ENCODE measurements around the gene ELP6.
A peak's percentile ranks its signal among the peaks of the same experiment; 100 is the strongest.
"Not testable (repeated sequence)": the region's sequence is repeated elsewhere in the genome, so short reads cannot be mapped to it uniquely, and the experiment has no call there.

ELP6 gene

DNA sequence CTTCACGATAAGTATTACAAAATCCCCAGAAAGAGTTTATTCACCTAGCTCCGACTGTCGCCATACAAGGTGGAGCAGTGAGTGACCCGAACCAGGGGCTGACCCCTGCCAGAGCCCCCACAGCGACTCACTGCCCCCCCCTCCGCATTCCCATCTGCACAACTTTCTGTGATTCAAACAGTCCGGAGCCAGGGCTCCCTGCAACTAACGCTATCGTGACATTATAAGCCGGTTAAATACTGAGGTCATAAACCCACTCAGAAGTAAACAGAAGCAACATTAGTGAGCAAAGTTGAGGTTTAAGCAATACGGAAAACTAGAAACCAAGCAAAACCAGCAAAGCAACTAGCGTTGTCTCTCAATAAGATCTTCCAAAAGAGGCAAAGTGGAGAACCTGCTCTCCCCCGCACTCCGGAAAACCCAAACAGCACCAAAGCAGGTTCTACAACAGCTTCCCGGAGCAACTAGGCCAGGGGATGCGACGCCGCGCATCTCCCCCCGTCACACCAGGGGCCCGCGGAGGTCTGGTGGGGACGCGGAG lies 38.4 kb downstream of the ELP6 start:
- H3K9ac ChIP-seq (ENCODE audit: low read length in 5 of 5), result peak overlapping the region; percentile 78 to 93 (median 88)
- no peaks in the 10 kb centered on the region for H3K27me3 ChIP-seq (ENCODE audit: control insufficient read depth in 5 of 5, insufficient read depth in 4 of 5, low read length in 5 of 5)
- H3K9me3 ChIP-seq (ENCODE audit: control insufficient read depth in 5 of 5, low read length in 5 of 5), result no peaks in the 10 kb centered on the region
- no peaks in the 10 kb centered on the region for H3K36me3 ChIP-seq (ENCODE audit: control insufficient read depth in 5 of 5, insufficient read depth in 5 of 5, low read length in 5 of 5)
- H3K4me3 ChIP-seq (ENCODE audit: low read depth in 1 of 5, low read length in 5 of 5), result peak overlapping the region; percentile 70 to 95 (median 91)
- peaks cover 0 to 26% (median 24%) of the 10 kb centered on the region in 5 donors for H3K4me1 ChIP-seq (ENCODE audit: control insufficient read depth in 5 of 5, insufficient read depth in 5 of 5, low read length in 5 of 5)
- H3K27ac ChIP-seq (ENCODE audit: low read depth, low read length), result peak overlapping the region; percentile 86

DNA sequence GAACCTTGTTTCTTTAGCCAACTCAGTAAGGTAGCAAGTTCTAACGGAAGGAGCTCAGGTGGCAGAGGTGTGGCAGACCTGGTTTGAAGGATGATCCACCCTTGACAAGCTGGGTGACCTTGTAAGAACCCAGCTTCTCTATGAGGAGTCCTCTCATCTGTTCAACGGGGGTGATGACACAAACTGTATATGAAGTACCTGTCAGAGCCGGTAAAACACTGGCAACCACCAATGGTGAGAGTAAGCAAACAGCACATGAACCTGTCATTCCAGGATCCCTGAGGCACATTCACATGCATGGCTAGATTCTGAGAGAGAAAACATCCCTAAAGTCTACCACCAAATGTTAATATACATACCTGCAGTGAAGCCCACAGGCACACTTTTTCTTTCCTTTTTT lies 40.1 kb downstream of the ELP6 start:
- Histone ChIP-seq H3K9ac (ENCODE audit: low read length in 5 of 5) (no peak overlapping the region), H3K4me3 (ENCODE audit: low read depth in 1 of 5, low read length in 5 of 5) (no peak overlapping the region), H3K36me3 (ENCODE audit: control insufficient read depth in 5 of 5, insufficient read depth in 5 of 5, low read length in 5 of 5) (no peaks in the 10 kb centered on the region), H3K27ac (ENCODE audit: low read depth, low read length) (no peak overlapping the region), H3K9me3 (ENCODE audit: control insufficient read depth in 5 of 5, low read length in 5 of 5) (no peaks in the 10 kb centered on the region), H3K4me1 (ENCODE audit: control insufficient read depth in 5 of 5, insufficient read depth in 5 of 5, low read length in 5 of 5) (peaks cover 0 to 34% (median 31%) of the 10 kb centered on the region in 5 donors), H3K27me3 (ENCODE audit: control insufficient read depth in 5 of 5, insufficient read depth in 4 of 5, low read length in 5 of 5) (no peaks in the 10 kb centered on the region)

DNA sequence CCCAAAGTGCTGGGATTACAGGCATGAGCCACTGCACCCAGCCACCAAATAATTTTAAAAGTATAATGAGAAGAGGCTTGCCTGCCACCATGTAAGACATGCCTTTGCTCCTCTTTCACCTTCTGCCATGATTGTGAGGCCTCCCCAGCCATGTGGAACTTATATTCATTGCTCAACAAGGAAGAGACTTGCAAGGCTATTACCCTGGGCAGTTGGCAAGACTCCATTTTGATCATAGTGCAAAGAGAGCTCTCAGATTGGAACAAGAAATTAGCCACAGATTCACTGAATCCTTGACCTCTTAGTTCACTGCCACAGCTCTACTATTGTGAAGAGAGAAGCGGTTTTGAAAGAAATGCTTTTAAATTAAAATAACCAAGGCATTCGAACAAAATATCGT lies 43.9 kb downstream of the ELP6 start:
- H3K4me3 ChIP-seq (ENCODE audit: low read depth in 1 of 5, low read length in 5 of 5), result no peak overlapping the region
- no peak overlapping the region for H3K27ac ChIP-seq (ENCODE audit: low read depth, low read length)
- H3K9me3 ChIP-seq (ENCODE audit: control insufficient read depth in 5 of 5, low read length in 5 of 5), result no peaks in the 10 kb centered on the region

DNA sequence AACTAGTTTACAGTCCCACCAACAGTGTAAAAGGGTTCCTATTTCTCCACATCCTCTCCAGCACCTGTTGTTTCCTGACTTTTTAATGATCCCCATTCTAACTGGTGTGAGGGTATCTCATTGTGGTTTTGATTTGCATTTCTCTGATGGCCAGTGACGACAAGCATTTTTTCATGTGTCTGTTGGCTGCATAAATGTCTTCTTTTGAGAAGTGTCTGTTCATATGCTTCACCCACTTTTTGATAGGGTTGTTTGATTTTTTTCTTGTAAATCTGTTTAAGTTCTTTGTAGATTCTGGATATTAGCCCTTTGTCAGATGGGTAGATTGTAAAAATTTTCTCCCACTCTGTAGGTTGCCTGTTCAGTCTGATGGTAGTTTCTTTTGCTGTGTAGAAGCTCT lies 45.2 kb downstream of the ELP6 start:
- not testable (repeated sequence) for H3K36me3 ChIP-seq (ENCODE audit: control insufficient read depth in 5 of 5, insufficient read depth in 5 of 5, low read length in 5 of 5); H3K27me3 ChIP-seq (ENCODE audit: control insufficient read depth in 5 of 5, insufficient read depth in 4 of 5, low read length in 5 of 5); H3K9ac ChIP-seq (ENCODE audit: low read length in 5 of 5); H3K4me3 ChIP-seq (ENCODE audit: low read depth in 1 of 5, low read length in 5 of 5); H3K9me3 ChIP-seq (ENCODE audit: control insufficient read depth in 5 of 5, low read length in 5 of 5); H3K27ac ChIP-seq (ENCODE audit: low read depth, low read length)
- H3K4me1 ChIP-seq (ENCODE audit: control insufficient read depth in 5 of 5, insufficient read depth in 5 of 5, low read length in 5 of 5), result peaks cover 0 to 17% (median 8%) of the 10 kb centered on the region in 5 donors

More for the DNA sequence above, 43.9 kb downstream of the ELP6 start:
- Histone ChIP-seq H3K4me1 (ENCODE audit: control insufficient read depth in 5 of 5, insufficient read depth in 5 of 5, low read length in 5 of 5) (peaks cover 0 to 21% (median 13%) of the 10 kb centered on the region in 5 donors), H3K27me3 (ENCODE audit: control insufficient read depth in 5 of 5, insufficient read depth in 4 of 5, low read length in 5 of 5) (no peaks in the 10 kb centered on the region), H3K9ac (ENCODE audit: low read length in 5 of 5) (no peak overlapping the region), H3K36me3 (ENCODE audit: control insufficient read depth in 5 of 5, insufficient read depth in 5 of 5, low read length in 5 of 5) (no peaks in the 10 kb centered on the region)

DNA sequence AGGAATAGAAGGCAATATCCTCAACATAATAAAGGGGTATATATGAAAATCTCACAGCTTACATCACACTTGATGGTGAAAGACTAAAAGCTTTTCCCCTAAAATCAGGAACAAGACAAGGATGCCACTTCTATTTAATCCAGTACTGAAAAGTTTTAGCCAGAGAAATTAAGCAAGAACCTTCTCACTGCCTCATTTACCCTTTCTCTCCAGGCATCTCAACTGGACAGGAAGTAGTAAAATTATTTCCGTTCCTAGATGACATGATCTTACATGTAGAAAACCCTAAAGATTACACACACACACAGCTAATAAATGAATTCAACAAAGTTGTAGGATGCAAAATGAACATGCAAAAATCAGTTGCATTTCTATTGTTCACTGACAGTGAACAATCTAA lies 48.9 kb downstream of the ELP6 start:
- Histone ChIP-seq H3K4me1 (ENCODE audit: control insufficient read depth in 5 of 5, insufficient read depth in 5 of 5, low read length in 5 of 5) (peaks cover 0 to 13% (median 7%) of the 10 kb centered on the region in 5 donors), H3K4me3 (ENCODE audit: low read depth in 1 of 5, low read length in 5 of 5) (no peak overlapping the region), H3K9ac (ENCODE audit: low read length in 5 of 5) (no peak overlapping the region), H3K9me3 (ENCODE audit: control insufficient read depth in 5 of 5, low read length in 5 of 5) (no peaks in the 10 kb centered on the region), H3K27ac (ENCODE audit: low read depth, low read length) (no peak overlapping the region), H3K36me3 (ENCODE audit: control insufficient read depth in 5 of 5, insufficient read depth in 5 of 5, low read length in 5 of 5) (no peaks in the 10 kb centered on the region), H3K27me3 (ENCODE audit: control insufficient read depth in 5 of 5, insufficient read depth in 4 of 5, low read length in 5 of 5) (no peaks in the 10 kb centered on the region)

DNA sequence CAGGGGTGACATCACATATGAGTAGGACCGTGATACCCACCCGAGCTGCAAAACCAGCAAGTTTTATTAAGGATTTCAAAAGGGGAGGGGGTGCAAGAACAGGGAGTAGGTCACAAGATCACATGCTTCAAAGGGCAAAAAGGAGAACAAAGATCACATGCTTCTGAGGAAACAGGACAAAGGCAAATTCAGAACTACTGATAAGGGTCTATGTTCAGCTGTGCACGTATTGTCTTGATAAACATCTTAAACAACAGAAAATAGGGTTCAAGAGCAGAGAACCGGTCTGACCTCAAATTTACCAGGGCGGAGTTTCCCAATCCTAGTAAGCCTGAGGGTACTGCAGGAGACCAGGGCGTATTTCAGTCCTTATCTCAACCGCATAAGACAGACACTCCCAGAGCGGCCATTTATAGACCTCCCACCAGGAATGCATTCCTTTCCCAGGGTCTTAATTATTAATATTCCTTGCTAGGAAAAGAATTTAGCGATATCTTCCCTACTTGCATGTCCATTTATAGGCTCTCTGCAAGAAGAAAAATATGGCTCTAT lies 53.9 kb downstream of the ELP6 start:
- H3K9me3 ChIP-seq (ENCODE audit: control insufficient read depth in 5 of 5, low read length in 5 of 5); H3K36me3 ChIP-seq (ENCODE audit: control insufficient read depth in 5 of 5, insufficient read depth in 5 of 5, low read length in 5 of 5); H3K4me3 ChIP-seq (ENCODE audit: low read depth in 1 of 5, low read length in 5 of 5); H3K27ac ChIP-seq (ENCODE audit: low read depth, low read length); H3K27me3 ChIP-seq (ENCODE audit: control insufficient read depth in 5 of 5, insufficient read depth in 4 of 5, low read length in 5 of 5); H3K9ac ChIP-seq (ENCODE audit: low read length in 5 of 5): not testable (repeated sequence)
- H3K4me1 ChIP-seq (ENCODE audit: control insufficient read depth in 5 of 5, insufficient read depth in 5 of 5, low read length in 5 of 5), result peaks cover 0 to 14% (median 11%) of the 10 kb centered on the region in 5 donors

DNA sequence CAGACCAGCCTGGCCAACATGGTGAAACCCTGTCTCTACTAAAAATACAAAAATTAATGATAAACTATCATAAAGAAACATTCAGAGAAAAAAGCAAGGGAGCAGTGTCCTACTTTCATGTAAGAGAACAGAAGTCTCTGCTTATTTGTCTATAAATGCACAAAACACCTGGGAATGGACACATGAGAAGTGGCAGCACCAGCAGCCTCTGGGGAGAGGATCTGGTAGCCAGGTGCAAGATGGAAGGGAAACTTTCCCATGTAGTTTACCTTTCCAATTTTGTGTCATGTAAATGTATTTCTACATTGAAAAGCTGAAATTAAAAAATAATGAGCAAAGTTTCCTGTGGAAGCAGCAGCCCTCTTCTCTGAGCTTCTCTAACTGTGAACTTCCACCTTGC lies 56.5 kb downstream of the ELP6 start:
- Histone ChIP-seq H3K27ac (ENCODE audit: low read depth, low read length) (no peak overlapping the region), H3K9me3 (ENCODE audit: control insufficient read depth in 5 of 5, low read length in 5 of 5) (no peaks in the 10 kb centered on the region), H3K4me3 (ENCODE audit: low read depth in 1 of 5, low read length in 5 of 5) (no peak overlapping the region), H3K36me3 (ENCODE audit: control insufficient read depth in 5 of 5, insufficient read depth in 5 of 5, low read length in 5 of 5) (no peaks in the 10 kb centered on the region), H3K27me3 (ENCODE audit: control insufficient read depth in 5 of 5, insufficient read depth in 4 of 5, low read length in 5 of 5) (no peaks in the 10 kb centered on the region), H3K9ac (ENCODE audit: low read length in 5 of 5) (no peak overlapping the region), H3K4me1 (ENCODE audit: control insufficient read depth in 5 of 5, insufficient read depth in 5 of 5, low read length in 5 of 5) (peaks cover 0 to 7% (median 4%) of the 10 kb centered on the region in 5 donors)

DNA sequence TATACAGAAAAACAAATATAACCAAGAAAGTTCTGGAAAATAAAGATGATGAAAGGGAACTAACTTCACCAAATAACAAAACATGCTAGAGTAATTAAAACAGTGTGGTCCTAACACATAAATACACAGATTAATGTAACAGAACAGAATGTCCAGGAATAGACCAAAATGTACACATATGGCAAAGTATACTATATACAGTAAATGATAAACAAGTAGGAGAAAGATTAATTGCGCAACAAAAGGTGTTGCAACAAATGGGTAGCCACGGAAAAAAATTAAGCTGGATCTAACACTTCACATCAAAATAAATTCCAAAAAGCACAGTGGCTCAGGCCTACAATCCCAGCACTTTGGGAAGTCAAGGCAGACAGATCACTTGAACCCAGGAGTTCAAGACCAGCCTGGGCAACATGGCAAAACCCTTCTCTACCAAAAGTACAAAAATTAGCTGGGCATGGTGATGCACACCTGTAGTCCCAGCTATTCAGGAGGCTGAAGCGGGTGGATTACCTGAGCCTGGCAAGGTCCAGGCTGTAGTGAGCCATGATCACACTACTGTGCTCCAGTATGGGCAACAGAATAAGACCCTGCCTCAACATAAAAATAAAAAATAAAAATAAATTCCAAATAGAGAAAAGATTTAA lies 57.6 kb downstream of the ELP6 start:
- no peaks in the 10 kb centered on the region for H3K27me3 ChIP-seq (ENCODE audit: control insufficient read depth in 5 of 5, insufficient read depth in 4 of 5, low read length in 5 of 5)
- H3K9ac ChIP-seq (ENCODE audit: low read length in 5 of 5), result no peak overlapping the region
- H3K9me3 ChIP-seq (ENCODE audit: control insufficient read depth in 5 of 5, low read length in 5 of 5), result no peaks in the 10 kb centered on the region
- peaks cover 0 to 7% (median 4%) of the 10 kb centered on the region in 5 donors for H3K4me1 ChIP-seq (ENCODE audit: control insufficient read depth in 5 of 5, insufficient read depth in 5 of 5, low read length in 5 of 5)
- H3K4me3 ChIP-seq (ENCODE audit: low read depth in 1 of 5, low read length in 5 of 5), result no peak overlapping the region
- H3K27ac ChIP-seq (ENCODE audit: low read depth, low read length), result no peak overlapping the region
- no peaks in the 10 kb centered on the region for H3K36me3 ChIP-seq (ENCODE audit: control insufficient read depth in 5 of 5, insufficient read depth in 5 of 5, low read length in 5 of 5)

DNA sequence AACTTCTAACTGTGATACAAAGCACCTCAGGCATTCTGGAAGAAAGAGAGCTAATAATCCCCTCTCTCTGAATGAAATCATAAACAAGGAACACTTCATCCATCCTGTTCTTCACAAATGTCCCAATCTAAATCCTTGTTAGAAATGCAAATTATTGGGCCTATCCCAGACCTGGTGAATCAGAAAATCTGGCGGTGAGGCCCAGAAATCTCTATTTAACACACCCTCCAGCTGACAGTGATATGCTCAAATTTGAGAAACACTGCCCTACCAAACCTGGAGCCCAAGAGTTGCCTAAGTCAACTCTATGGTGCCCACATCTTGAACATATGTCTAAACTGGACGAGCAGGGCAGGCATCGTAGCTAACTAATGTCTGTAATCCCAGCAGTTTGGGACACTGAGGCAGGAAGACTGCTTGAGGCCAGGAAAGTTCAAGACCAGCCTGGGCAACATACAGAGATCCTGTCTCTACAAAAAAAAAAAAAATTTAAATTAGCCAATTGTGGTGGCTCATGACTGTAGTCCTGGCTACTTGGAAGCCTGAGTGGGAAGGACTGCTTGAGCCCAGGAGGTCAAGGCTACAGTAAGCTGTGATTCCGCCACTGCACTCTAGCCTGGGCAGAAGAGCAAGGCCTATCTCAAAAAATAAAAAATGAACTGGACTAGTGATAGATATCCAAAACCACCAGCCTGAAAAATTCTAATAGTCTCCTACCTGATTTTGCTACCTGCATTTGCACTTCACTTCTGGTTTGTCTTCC lies 60.9 kb downstream of the ELP6 start:
- peaks cover 0 to 7% (median 4%) of the 10 kb centered on the region in 5 donors for H3K4me1 ChIP-seq (ENCODE audit: control insufficient read depth in 5 of 5, insufficient read depth in 5 of 5, low read length in 5 of 5)
- no peak overlapping the region for H3K4me3 ChIP-seq (ENCODE audit: low read depth in 1 of 5, low read length in 5 of 5)
- H3K9me3 ChIP-seq (ENCODE audit: control insufficient read depth in 5 of 5, low read length in 5 of 5), result no peaks in the 10 kb centered on the region
- H3K27me3 ChIP-seq (ENCODE audit: control insufficient read depth in 5 of 5, insufficient read depth in 4 of 5, low read length in 5 of 5), result no peaks in the 10 kb centered on the region
- no peaks in the 10 kb centered on the region for H3K36me3 ChIP-seq (ENCODE audit: control insufficient read depth in 5 of 5, insufficient read depth in 5 of 5, low read length in 5 of 5)
- no peak overlapping the region for H3K27ac ChIP-seq (ENCODE audit: low read depth, low read length)
- H3K9ac ChIP-seq (ENCODE audit: low read length in 5 of 5), result no peak overlapping the region
